Heart right ventricle (tissue), 16 donors: ENCODE data around the gene COBLL1. TPM values are rescaled to one million over a fixed set of nuclear protein-coding genes. Genes with fewer than 3 reads are reported as not detected.

Experiments used
- ATAC-seq, 8 donors: fragments of 200-7000 bp; cut with Tn5 transposase; one replicate each; pipeline ENCODE4 v1.9.1; 2020; ENCODE audit warnings: mild to moderate bottlenecking in 8 of 8, moderate library complexity in 8 of 8, moderate number of reproducible peaks in 1 of 8
- DNase-seq, 2 donors: peaks; one replicate each; pipeline ENCODE4 v3.0.0-alpha.2; 2020
- H3K27ac ChIP-seq, 10 donors: fragments of 200-600 bp; sonication (generic) in 2 of 10; one replicate each; pipeline versions ENCODE4 v1.5.0 to v1.8.0; 2020 to 2022; ENCODE audit warnings: mild to moderate bottlenecking in 3 of 10
- H3K27me3 ChIP-seq, 7 donors: fragments of 200-600 bp; one replicate each; pipeline ENCODE4 v1.8.0; 2021 to 2022; ENCODE audit warnings: mild to moderate bottlenecking in 2 of 7
- H3K36me3 ChIP-seq, 9 donors: fragments of 200-600 bp; sonication (generic) in 1 of 9; one replicate each; pipeline versions ENCODE4 v1.5.0 to v1.8.0; 2020 to 2022; ENCODE audit warnings: mild to moderate bottlenecking in 2 of 9
- H3K4me1 ChIP-seq, 9 donors: fragments of 200-600 bp; sonication (generic) in 1 of 9; one replicate each; pipeline versions ENCODE4 v1.5.0 to v1.8.0; 2020 to 2022; ENCODE audit warnings: mild to moderate bottlenecking in 4 of 9
- H3K4me3 ChIP-seq, 10 donors: fragments of 200-600 bp; sonication (generic) in 2 of 10; one replicate each; pipeline versions ENCODE4 v1.5.0 to v1.8.0; 2020 to 2022; ENCODE audit warnings: mild to moderate bottlenecking in 7 of 10, moderate library complexity in 2 of 10
- H3K9me3 ChIP-seq, 11 donors: fragments of 200-600 bp in 10 of 11; sonication (generic) in 2 of 11; one replicate each; pipeline versions ENCODE4 v1.5.0 to v1.8.0; 2013 to 2022; ENCODE audit warnings: mild to moderate bottlenecking in 2 of 11, control low read depth in 1 of 11, moderate library complexity in 1 of 11
- CTCF ChIP-seq, 9 donors: fragments of 200-600 bp; sonication (generic) in 2 of 9; IDR thresholded peaks; one replicate each; pipeline versions ENCODE4 v1.5.0 to v1.8.0; 2021 to 2022; ENCODE audit warnings: antibody characterized with exemption in 9 of 9, mild to moderate bottlenecking in 5 of 9, moderate library complexity in 1 of 9
- WGBS, 2 donors: extraction: QIAGEN DNeasy Blood & Tissue Kit; methylation state at CpG; one replicate each; pipeline ENCODE4 v1.1.7; 2013; ENCODE audit warnings: inconsistent platforms in 1 of 2; 5-methylcytosine and 5-hydroxymethylcytosine counted together
- intact Hi-C, 10 donors: fragments of 100-400 bp; cut with DNase I; formaldehyde crosslinking; loops; one replicate each; pipeline versions ENCODE4 v1.11.1 to v1.14.2; 2022
- polyA plus RNA-seq, 2 donors: library from polyadenylated mRNA; stranded (reverse); fragments of 200-250 nt; gene quantifications; one replicate each; pipeline ENCODE4 v1.2.3, GENCODE V29; 2013
- total RNA-seq, 10 donors: library from RNA; stranded (reverse); fragmentation: NEBNext Ultra II Directional in 3 of 10; extraction: Animal tissue kit (Norgen Biotek cat#: 25700) in 3 of 10; gene quantifications; one replicate each; pipeline versions ENCODE4 v1.2.1 to v1.2.4, GENCODE V29; 2021 to 2023
- donor health status: Arrhythmogenic right ventricular cardiomyopathy.
- donor health status: ischemic (EF 13 %, LVEDD 7.1; RV severe dilation, severe dysfunction).
- donor health status: healthy with polysubstance abuse.
- donor health status: DM: no; HTN: yes; CAD: no.
- donor health status: DM: no; HTN: no; CAD: no.
- donor health status: ischemic (EF 25% LVEDD 6.9; RV normal size, moderate dysfunction).
- donor health status: ischemic (EF 25% LVEDD 5.7; RV mildly dilated, moderate dysfunction).
- donor health status: healthy.
- donor health status: DM: yes; HTN: yes; CAD: no.
- donor health status: Ischemic cardiomyopathy.
- donor health status: ischemic (EF 35%, LVEDD 5.7; RV mildly dilated, moderate dysfunction).
- donor health status: nonischemic (EF 11% LVEDD 7.7; RV severe dilation, severe dysfunction).
- donor health status: DM: yes; HTN: yes; CAD: no.
- donor health status: PGD.
- donor health status: ischemic (EF 29% LVEDD 5.4; RV normal size, mild dysfunction).
- donor health status: nonischemic (EF 23%, LVEDD 6.1; RV moderate dilation, normal function).

The COBLL1 gene
- total and polyA plus RNA-seq, 12 donors = 5.0 to 20.5 (median 15.0) TPM

- Histone ChIP-seq H3K9me3 (no peaks in the 10 kb centered on the region), H3K36me3 (no peaks in the 10 kb centered on the region), H3K4me1 (peaks cover 0 to 47% (median 19%) of the 10 kb centered on the region in 9 donors), H3K27ac (no peak overlapping the region), H3K4me3 (no peak overlapping the region), H3K27me3 (no peaks in the 10 kb centered on the region)
- intact Hi-C loops = no loop called here
- 96% methylated on average over 5 of the region's 5 CpGs for WGBS, 2 donors
- no peak for ATAC-seq
- TF ChIP-seq CTCF (IDR thresholded peaks at IDR 0.05) = no peak
- DNase-seq = no peak
These were observed 18.5 kb downstream of the COBLL1 start for GRCh38 chr2:164823126-164823525.

GRCh38 chr2:164821338-164821737 lies 20.3 kb downstream of the COBLL1 start:
- intact Hi-C loops = no loop called here
- Histone ChIP-seq H3K4me3 (no peak overlapping the region), H3K36me3 (no peaks in the 10 kb centered on the region), H3K4me1 (peaks cover 0 to 39% (median 11%) of the 10 kb centered on the region in 9 donors), H3K9me3 (no peaks in the 10 kb centered on the region), H3K27ac (no peak overlapping the region), H3K27me3 (no peaks in the 10 kb centered on the region)
- no peak for ATAC-seq
- WGBS, 2 donors = 62 to 68% methylated on average over 4 of the region's 4 CpGs
- no peak for DNase-seq
- no peak for TF ChIP-seq CTCF (IDR thresholded peaks at IDR 0.05)

GRCh38 chr2:164818149-164819136 lies 23.2 kb downstream of the COBLL1 start:
- no peak for TF ChIP-seq CTCF (IDR thresholded peaks at IDR 0.05)
- H3K9me3 ChIP-seq = no peaks in the 10 kb centered on the region
- 93 to 94% methylated on average over 14 of the region's 14 CpGs for WGBS, 2 donors
- intact Hi-C loops = no loop called here
- H3K36me3 ChIP-seq = no peaks in the 10 kb centered on the region
- DNase-seq (no peak), ATAC-seq (no peak)
- no peak overlapping the region for H3K27ac ChIP-seq
- H3K27me3 ChIP-seq = no peaks in the 10 kb centered on the region
- H3K4me3 ChIP-seq = no peak overlapping the region
- peaks cover 0 to 42% (median 10%) of the 10 kb centered on the region in 9 donors for H3K4me1 ChIP-seq

GRCh38 chr2:164816900-164817299 lies 24.7 kb downstream of the COBLL1 start:
- H3K4me1 ChIP-seq = peaks cover 5 to 52% (median 13%) of the 10 kb centered on the region in 9 donors
- intact Hi-C loops = no loop called here
- no peaks in the 10 kb centered on the region for H3K9me3 ChIP-seq
- no peak overlapping the region for H3K4me3 ChIP-seq
- H3K27me3 ChIP-seq = no peaks in the 10 kb centered on the region
- H3K27ac ChIP-seq = no peak overlapping the region
- DNase-seq (no peak), ATAC-seq (no peak)
- no peaks in the 10 kb centered on the region for H3K36me3 ChIP-seq
- no peak for TF ChIP-seq CTCF (IDR thresholded peaks at IDR 0.05)
